HG03520 (cell line): ENCODE measurements around the gene VAMP7.
"Not testable (repeated sequence)": the region's sequence is repeated elsewhere in the genome, so short reads cannot be mapped to it uniquely, and the experiment has no call there.

ENCODE experiments used
- ATAC-seq: cut with Tn5 transposase; IDR thresholded peaks from one replicate; pipeline ENCODE4 v1.9.1; 2021; ENCODE audit warnings: mild to moderate bottlenecking, moderate library complexity; ENCODE audit not compliant: unreplicated experiment

Gene VAMP7

GRCh38 chrX:155881158-155881993, at the start of gene VAMP7:
TSS of gene VAMP7 (plus strand) at chrX:155881345. CDS start at chrX:155889467, 8,122 bp downstream.
- ATAC-seq, result peak; percentile 96

GRCh38 chrX:155841232-155841631, 39.9 kb upstream of the VAMP7 start:
- ATAC-seq, result no peak

- ATAC-seq, result not testable (repeated sequence)
These were observed 29.4 kb upstream of the VAMP7 start for GRCh38 chrX:155851786-155852185.

- ATAC-seq, result no peak
These were observed 23.6 kb upstream of the VAMP7 start for GRCh38 chrX:155857561-155857960.

- no peak for ATAC-seq
These were observed 16.5 kb upstream of the VAMP7 start for GRCh38 chrX:155864655-155865054.

- no peak for ATAC-seq
These were observed 16.0 kb upstream of the VAMP7 start for GRCh38 chrX:155865193-155865592.

- no peak for ATAC-seq
These were observed 13.3 kb upstream of the VAMP7 start for GRCh38 chrX:155867821-155868220.

- ATAC-seq, result no peak
These were observed 10.2 kb upstream of the VAMP7 start for GRCh38 chrX:155870958-155871357.

GRCh38 chrX:155871934-155872333, 9.2 kb upstream of the VAMP7 start:
- no peak for ATAC-seq

- no peak for ATAC-seq
These were observed 8.0 kb upstream of the VAMP7 start for GRCh38 chrX:155873188-155873587.

- ATAC-seq, result no peak
These were observed 6.4 kb upstream of the VAMP7 start for GRCh38 chrX:155874571-155875244.

GRCh38 chrX:155876704-155877103, 4.4 kb upstream of the VAMP7 start:
- no peak for ATAC-seq

- no peak for ATAC-seq
These were observed 3.9 kb upstream of the VAMP7 start for GRCh38 chrX:155877288-155877687.

- no peak for ATAC-seq
These were observed 473 bp upstream of the VAMP7 start for GRCh38 chrX:155880586-155881157.

- ATAC-seq, result no peak
These were observed 5.3 kb downstream of the VAMP7 start for GRCh38 chrX:155886409-155886808.

- no peak for ATAC-seq
These were observed 7.0 kb downstream of the VAMP7 start for GRCh38 chrX:155888139-155888538.

- ATAC-seq, result no peak
These were observed 8.2 kb downstream of the VAMP7 start for GRCh38 chrX:155889328-155889727.

- no peak for ATAC-seq
These were observed 10.5 kb downstream of the VAMP7 start for GRCh38 chrX:155891446-155892210.

GRCh38 chrX:155893521-155893920, 12.4 kb downstream of the VAMP7 start:
- no peak for ATAC-seq

GRCh38 chrX:155896512-155896911, 15.4 kb downstream of the VAMP7 start:
- ATAC-seq, result no peak

GRCh38 chrX:155899366-155899765, 18.2 kb downstream of the VAMP7 start:
- ATAC-seq, result no peak
